Body of pancreas (tissue), 4 donors: ENCODE measurements around the gene FHOD3. TPM values are rescaled to one million over a fixed set of nuclear protein-coding genes. Genes with fewer than 3 reads are reported as not detected.

Experiments
- ATAC-seq: fragments of 150-250 bp; one replicate; pipeline ENCODE4 v1.9.1; 2016
- DNase-seq, 4 donors: peaks; one replicate each; pipeline ENCODE4 v3.0.0-alpha.2; 2019
- H3K27ac ChIP-seq, 4 donors: fragments of 200-600 bp; sonication (generic); 1 replicate in 3 of 4; 2 replicates in 1 of 4; pipeline versions ENCODE4 v1.5.1 to v1.6.1; 2016 to 2019; ENCODE audit warnings: mild to moderate bottlenecking in 1 of 4, mixed read lengths in 1 of 4, moderate library complexity in 1 of 4
- H3K27me3 ChIP-seq, 2 donors: fragments of 200-600 bp; sonication (generic); one replicate each; pipeline ENCODE4 v1.6.0; 2016; ENCODE audit warnings: mild to moderate bottlenecking in 1 of 2
- H3K36me3 ChIP-seq, 2 donors: fragments of 200-600 bp; sonication (generic); replicated peaks in 1 of 2; 2 replicates each; pipeline ENCODE4 v1.5.1; 2016; ENCODE audit warnings: low read depth in 2 of 2; ENCODE audit not compliant: insufficient read depth in 1 of 2
- H3K4me1 ChIP-seq: fragments of 200-600 bp; sonication (generic); one replicate; pipeline ENCODE4 v1.6.0; 2016
- H3K4me3 ChIP-seq, 2 donors: fragments of 200-600 bp; sonication (generic); 1 replicate in 1 of 2; 2 replicates in 1 of 2; pipeline ENCODE4 v1.5.1; 2016 to 2019
- H3K9me3 ChIP-seq, 3 donors: fragments of 200-600 bp; sonication (generic); 1 replicate in 2 of 3; 2 replicates in 1 of 3; pipeline ENCODE4 v1.5.1; 2016
- CTCF ChIP-seq, 7 experiments: fragments of 450-650 bp in 4 of 7; fragments of 200-600 bp in 3 of 7; sonication (generic) in 3 of 7; IDR thresholded peaks; one replicate each; pipeline ENCODE4 v1.5.1; 2016 to 2019; ENCODE audit warnings: antibody characterized with exemption in 7 of 7
- POLR2A ChIP-seq, 3 donors: fragments of 450-650 bp; IDR thresholded peaks; one replicate each; pipeline ENCODE4 v1.6.1; 2016; ENCODE audit warnings: antibody characterized with exemption in 3 of 3, mild to moderate bottlenecking in 2 of 3
- WGBS, 2 donors: methylation state at CpG; one replicate each; pipeline ENCODE4 v1.1.5; 2017; 5-methylcytosine and 5-hydroxymethylcytosine counted together
- intact Hi-C: fragments of 100-400 bp; cut with DNase I; formaldehyde crosslinking; loops from one replicate; pipeline ENCODE4 v1.15.1; 2023
- total RNA-seq, 2 donors: library from RNA; depleted of rRNA; stranded (reverse); fragments of >200 nt; gene quantifications; one replicate each; pipeline ENCODE4 v1.1.0, GENCODE V29; 2016

FHOD3 gene
- total RNA-seq, 2 donors from 2014 or later, result 0.52 to 2.0 TPM

GRCh38 chr18:36490897-36491296 lies 193.4 kb downstream of the FHOD3 start:
- no peak for TF ChIP-seq CTCF (IDR thresholded peaks at IDR 0.05)
- Histone ChIP-seq H3K27me3 (no peaks in the 10 kb centered on the region), H3K4me3 (no peak overlapping the region), H3K4me1 (peaks cover 7% of the 10 kb centered on the region), H3K36me3 (no peaks in the 10 kb centered on the region), H3K9me3 (no peaks in the 10 kb centered on the region), H3K27ac (no peak overlapping the region)
- DNase-seq (no peak), ATAC-seq (no peak)
- intact Hi-C loops, result no loop called here
- WGBS, 2 donors, result 93 to 100% methylated on average over 4 of the region's 4 CpGs

DNA sequence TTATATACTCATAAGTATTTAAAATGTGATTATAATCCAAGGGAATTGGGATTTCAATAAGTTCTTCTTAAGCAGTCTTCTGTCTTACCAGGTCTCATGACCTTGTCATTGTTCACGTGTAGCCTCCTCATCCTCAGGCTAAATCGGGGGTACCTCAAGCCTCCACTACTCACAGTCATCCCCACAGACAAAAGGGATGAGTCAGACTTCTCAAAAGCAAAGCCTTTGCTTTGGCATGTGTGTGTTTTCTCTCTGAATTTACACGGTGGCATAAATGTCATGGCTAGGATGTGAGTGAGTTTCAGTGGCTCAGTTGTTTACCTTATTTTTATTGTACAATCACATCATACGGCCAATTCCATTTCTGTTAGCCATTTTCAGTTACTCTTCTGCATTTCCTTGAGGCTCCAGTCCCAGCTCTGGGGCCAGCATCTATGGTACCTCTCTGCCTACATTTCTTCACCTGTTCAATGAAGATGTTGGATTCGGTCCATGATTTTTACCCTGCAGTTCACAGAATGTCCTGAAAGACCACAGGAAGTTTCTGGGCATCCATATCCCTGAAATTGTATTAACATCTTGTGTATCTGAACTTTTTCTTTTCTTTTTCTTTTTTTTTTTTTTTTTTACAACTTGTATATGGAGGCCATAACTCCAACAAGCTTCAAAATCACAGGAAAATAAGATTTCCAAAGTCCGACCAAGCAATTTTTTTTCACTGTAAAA lies 195.3 kb downstream of the FHOD3 start:
- Histone ChIP-seq H3K4me1 (peaks cover 7% of the 10 kb centered on the region), H3K36me3 (no peaks in the 10 kb centered on the region), H3K9me3 (no peaks in the 10 kb centered on the region), H3K4me3 (no peak overlapping the region), H3K27ac (peak overlapping the region in 3 of 4 donors; percentile 32 to 69 (median 63)), H3K27me3 (no peaks in the 10 kb centered on the region)
- intact Hi-C loops, result no loop called here
- WGBS, 2 donors, result 76 to 78% methylated on average over 6 of the region's 6 CpGs
- DNase-seq (no peak), ATAC-seq (no peak)
- peak in 1 of 7 experiments; percentile 28 for TF ChIP-seq CTCF (IDR thresholded peaks at IDR 0.05)
- TF ChIP-seq POLR2A (IDR thresholded peaks at IDR 0.05), result no peak

- Histone ChIP-seq H3K36me3 (no peaks in the 10 kb centered on the region), H3K9me3 (no peaks in the 10 kb centered on the region), H3K4me3 (no peak overlapping the region), H3K27me3 (no peaks in the 10 kb centered on the region), H3K27ac (peak overlapping the region in 3 of 4 donors; percentile 32 to 69 (median 63)), H3K4me1 (peaks cover 7% of the 10 kb centered on the region)
- WGBS, 2 donors, result 23 to 27% methylated on average over 15 of the region's 15 CpGs
- DNase-seq, result peak; percentile 51 to 89 (median 80)
- peak; percentile 99 for ATAC-seq
- intact Hi-C loops, result no loop called here
- no peak for TF ChIP-seq CTCF (IDR thresholded peaks at IDR 0.05)
- peak in 2 of 3 donors; percentile 38 to 50 for TF ChIP-seq POLR2A (IDR thresholded peaks at IDR 0.05)
Observed at GRCh38 chr18:36493349-36494159, 196.0 kb downstream of the FHOD3 start.

GRCh38 chr18:36494160-36494437 lies 196.6 kb downstream of the FHOD3 start:
- H3K27ac ChIP-seq, result peak overlapping the region in 3 of 4 donors; percentile 32 to 69 (median 63)
- TF ChIP-seq CTCF (IDR thresholded peaks at IDR 0.05) (no peak), POLR2A (IDR thresholded peaks at IDR 0.05) (no peak)
- peaks cover 7% of the 10 kb centered on the region for H3K4me1 ChIP-seq
- H3K9me3 ChIP-seq, result no peaks in the 10 kb centered on the region
- intact Hi-C loops, result no loop called here
- no peak for DNase-seq
- H3K4me3 ChIP-seq, result no peak overlapping the region
- no peak for ATAC-seq
- H3K27me3 ChIP-seq, result no peaks in the 10 kb centered on the region
- no peaks in the 10 kb centered on the region for H3K36me3 ChIP-seq
